Left lobe of liver (tissue), 2 donors: ENCODE results near the gene HMCN2. TPM values are rescaled to one million over a fixed set of nuclear protein-coding genes. Genes with fewer than 3 reads are reported as not detected.

Experiments used
- ATAC-seq: fragments of 200-7000 bp; cut with Tn5 transposase; one replicate; pipeline ENCODE4 v1.9.1; 2020; ENCODE audit warnings: mild to moderate bottlenecking, moderate library complexity
- DNase-seq: peaks from one replicate; pipeline ENCODE4 v3.0.0-alpha.2; 2020; ENCODE audit warnings: low spot score
- total RNA-seq: library from RNA; stranded (reverse); gene quantifications from one replicate; pipeline ENCODE4 v1.2.1, GENCODE V29; 2021
- donor health status: DM: no; HTN: no; CAD: no; lungs with moderate emphysema.
- donor health status: DM: no; HTN: yes; CAD: no.

Gene HMCN2
- total RNA-seq, 1 donor from 2014 or later, result 3.0 TPM

- peak; percentile 97 for DNase-seq
- peak; percentile 74 for ATAC-seq
Measured at GRCh38 chr9:130444565-130445221, 179.1 kb downstream of the HMCN2 start, which contains the start of gene ASS1. ASS1 (plus strand) TSS chr9:130444961; CDS start chr9:130452229, 7,268 bp downstream.

- ATAC-seq (peak; percentile 24), DNase-seq (peak; percentile 74)
Measured at GRCh38 chr9:130445268-130445983, 179.9 kb downstream of the HMCN2 start.

DNA sequence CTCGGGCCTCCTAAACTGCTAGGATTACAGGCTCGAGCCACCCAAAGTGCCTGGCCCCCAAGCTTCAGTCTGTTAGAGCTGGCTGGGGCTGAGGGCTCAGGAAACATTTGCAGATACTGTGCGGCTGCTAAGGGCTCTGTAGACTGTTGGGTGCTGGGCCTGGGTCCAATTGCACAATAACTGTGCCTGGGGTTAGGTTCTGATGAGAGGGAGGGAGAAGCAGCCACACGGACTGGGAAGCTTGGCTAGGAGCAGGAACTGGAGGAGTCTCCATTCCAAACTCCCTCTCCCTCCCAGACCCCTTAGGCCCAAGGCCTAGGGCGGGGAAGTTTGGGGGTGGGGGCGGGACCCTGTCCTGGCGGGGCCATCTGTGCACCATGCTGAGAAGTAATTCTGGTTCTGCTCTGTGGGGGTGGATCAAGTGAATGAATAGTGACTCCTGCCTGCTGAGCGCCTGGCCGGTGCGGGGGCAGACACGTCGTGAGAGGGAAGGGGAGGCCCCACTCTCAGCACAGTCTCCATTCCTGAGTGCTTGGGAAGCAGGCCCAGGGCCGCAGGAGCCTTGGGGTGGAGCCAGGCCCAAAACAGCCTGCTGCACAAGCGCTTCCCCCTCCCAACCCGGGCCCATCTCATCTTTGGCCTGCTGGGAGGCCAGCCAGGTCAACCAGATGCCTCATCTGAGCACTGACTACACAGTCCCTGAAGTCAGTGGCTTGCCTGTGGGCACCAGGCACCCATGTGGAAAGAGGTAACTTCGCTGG is 180.7 kb downstream of the HMCN2 start:
- ATAC-seq, result peak; percentile 10
- DNase-seq, result peak; percentile 87

GRCh38 chr9:130447193-130447816 is 181.7 kb downstream of the HMCN2 start:
- no peak for DNase-seq

GRCh38 chr9:130448035-130448624 is 182.6 kb downstream of the HMCN2 start:
- DNase-seq, result no peak
- no peak for ATAC-seq

More at GRCh38 chr9:130447193-130447816, 181.7 kb downstream of the HMCN2 start:
- ATAC-seq, result no peak

- ATAC-seq (no peak), DNase-seq (no peak)
Measured at GRCh38 chr9:130448771-130449603, 183.4 kb downstream of the HMCN2 start.

- peak; percentile 48 for ATAC-seq
- peak; percentile 94 for DNase-seq
Measured at GRCh38 chr9:130450344-130451003, 184.9 kb downstream of the HMCN2 start.

DNA sequence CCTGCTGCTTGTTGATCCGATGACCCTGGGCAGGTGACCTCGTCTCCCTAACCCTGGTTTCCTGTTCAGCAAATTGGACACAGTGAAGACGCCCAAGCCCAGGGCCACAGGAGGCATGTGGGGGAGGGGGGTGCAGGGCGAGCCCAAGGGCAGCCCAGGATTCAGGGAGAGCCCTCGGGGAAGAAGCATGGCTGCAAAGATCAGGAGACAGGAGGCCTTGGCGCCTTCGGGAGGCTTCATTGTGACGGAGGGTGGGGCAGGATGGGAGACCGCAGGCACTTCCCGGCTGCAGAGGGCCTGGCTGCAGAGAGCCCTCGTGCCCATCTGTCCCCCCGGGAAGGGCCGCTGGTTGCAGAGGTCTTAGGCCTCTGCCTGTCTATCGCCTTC is 185.4 kb downstream of the HMCN2 start:
- DNase-seq (no peak), ATAC-seq (no peak)

DNA sequence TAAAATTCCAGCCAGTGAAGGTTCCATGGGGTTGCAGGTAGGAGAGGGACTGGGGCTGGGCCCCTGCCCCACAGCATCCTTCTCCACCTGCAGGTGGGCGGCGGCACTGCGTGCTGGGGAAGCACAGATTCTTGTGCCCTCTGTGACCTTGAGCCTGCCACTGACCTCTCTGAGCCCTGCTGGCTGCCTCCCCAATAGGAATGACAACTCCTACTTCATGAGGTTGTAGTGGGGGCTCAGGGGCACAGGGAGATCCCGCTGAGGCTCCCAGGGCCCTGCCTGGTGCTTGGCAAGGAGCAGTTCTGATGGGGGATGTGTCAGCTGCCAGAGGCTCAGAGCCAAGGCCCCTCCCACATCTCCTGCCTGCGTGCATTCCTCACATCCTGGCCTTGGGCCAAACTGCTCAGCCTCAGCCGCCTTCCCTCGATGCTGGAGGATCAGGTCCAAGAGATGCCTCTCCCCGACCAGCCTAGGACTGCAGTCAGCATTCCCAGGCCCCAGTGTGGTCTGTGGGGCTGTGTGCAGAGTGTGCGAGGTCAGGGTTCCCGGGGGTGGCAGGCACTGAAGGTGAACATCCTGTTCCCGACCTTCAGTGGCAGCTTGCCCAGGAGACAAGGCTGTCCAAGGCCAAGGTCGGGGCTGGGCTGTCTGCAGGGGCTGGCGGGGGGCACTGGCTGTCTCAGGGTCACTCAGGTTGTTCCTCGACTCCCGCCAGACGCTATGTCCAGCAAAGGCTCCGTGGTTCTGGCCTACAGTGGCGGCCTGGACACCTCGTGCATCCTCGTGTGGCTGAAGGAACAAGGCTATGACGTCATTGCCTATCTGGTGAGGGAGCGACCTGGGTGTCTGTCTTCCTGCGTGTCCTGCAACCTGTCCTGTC is 186.2 kb downstream of the HMCN2 start:
- ATAC-seq (peak; percentile 24), DNase-seq (peak; percentile 87)

DNA sequence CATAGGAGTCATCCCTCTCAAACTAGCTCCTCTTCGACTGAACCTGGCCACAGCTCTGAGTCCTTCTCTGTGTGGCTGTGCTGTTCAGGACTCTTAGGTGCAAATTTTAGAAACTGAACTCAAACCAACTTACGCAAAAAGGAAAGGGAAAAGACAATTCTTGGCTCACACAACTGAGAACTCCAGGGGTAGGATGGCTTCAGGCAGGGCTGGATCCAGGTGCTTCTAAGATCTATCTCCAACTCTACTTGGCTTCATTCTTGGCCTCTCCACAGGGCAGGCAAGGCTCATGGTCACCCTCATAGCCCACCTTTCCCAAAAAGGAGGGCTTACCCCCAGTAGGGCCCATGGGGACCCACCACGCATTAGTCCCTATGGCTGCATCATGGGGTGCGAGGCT is 187.3 kb downstream of the HMCN2 start:
- DNase-seq (no peak), ATAC-seq (no peak)

DNA sequence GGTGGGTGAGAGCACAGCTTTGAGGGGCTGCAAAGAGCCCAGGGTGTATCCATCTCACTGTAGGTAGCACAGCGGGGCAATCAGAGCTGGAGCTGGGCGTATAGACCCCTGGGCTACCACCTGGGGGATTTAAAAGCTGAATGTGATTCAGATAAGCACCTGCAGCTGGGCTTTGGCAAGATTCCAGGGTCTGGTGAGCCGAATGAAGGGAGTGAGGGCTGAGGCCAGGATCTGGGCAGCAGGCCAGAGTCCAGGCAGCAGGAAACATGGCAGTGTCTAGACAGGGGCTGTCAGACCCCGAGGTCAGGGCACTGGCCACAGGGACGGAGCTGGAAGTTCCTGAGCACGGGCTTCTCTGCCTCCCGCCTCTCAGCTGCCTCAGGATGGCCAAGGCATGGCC is 187.9 kb downstream of the HMCN2 start:
- DNase-seq (peak; percentile 77), ATAC-seq (peak; percentile 2)

- ATAC-seq (no peak), DNase-seq (no peak)
Measured at GRCh38 chr9:130454096-130454811, 188.7 kb downstream of the HMCN2 start.

GRCh38 chr9:130454812-130455325 is 189.3 kb downstream of the HMCN2 start:
- DNase-seq, result no peak
- ATAC-seq, result no peak

- DNase-seq, result no peak
- peak; percentile 1 for ATAC-seq
Measured at GRCh38 chr9:130458027-130458803, 192.7 kb downstream of the HMCN2 start.

DNA sequence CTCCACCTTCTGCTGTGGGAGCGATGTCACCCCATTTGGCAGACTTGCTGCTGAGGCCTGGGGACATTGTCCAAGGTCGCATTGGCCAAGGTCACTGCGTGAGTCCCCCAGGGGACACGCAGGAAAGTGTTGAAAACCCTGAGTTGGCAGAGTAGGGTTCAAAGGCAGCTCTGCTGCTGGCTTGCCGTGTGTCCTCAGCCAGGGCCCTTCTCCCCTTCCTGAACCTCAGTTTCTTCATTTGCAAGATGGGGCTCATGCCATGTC is 193.2 kb downstream of the HMCN2 start:
- ATAC-seq, result peak; percentile 16
- DNase-seq, result no peak

- ATAC-seq (peak; percentile 48), DNase-seq (no peak)
Measured at GRCh38 chr9:130459151-130459550, 193.6 kb downstream of the HMCN2 start.
